Right atrium auricular region (tissue), 2 donors: ENCODE data around the gene CHD9. TPM values are rescaled to one million over a fixed set of nuclear protein-coding genes. Genes with fewer than 3 reads are reported as not detected.
A peak's percentile ranks its signal among the peaks of the same experiment; 100 is the strongest.

ENCODE experiments used
- DNase-seq: peaks from one replicate; pipeline ENCODE4 v3.0.0-alpha.2; 2019; ENCODE audit warnings: low spot score
- H3K27ac ChIP-seq, 2 donors: fragments of 200-600 bp; sonication (generic); 1 replicate in 1 of 2; 2 replicates in 1 of 2; pipeline ENCODE4 v1.5.1; 2016 to 2019
- H3K27me3 ChIP-seq, 2 donors: fragments of 200-600 bp; sonication (generic); one replicate each; pipeline versions ENCODE4 v1.5.1 to v1.6.0; 2017 to 2019
- H3K36me3 ChIP-seq: fragments of 200-600 bp; sonication (generic); one replicate; pipeline ENCODE4 v1.5.1; 2016
- H3K4me1 ChIP-seq, 2 donors: fragments of 200-600 bp; sonication (generic); one replicate each; pipeline versions ENCODE4 v1.5.1 to v1.6.0; 2017 to 2019
- H3K4me3 ChIP-seq, 2 donors: fragments of 200-600 bp; sonication (generic); 1 replicate in 1 of 2; 2 replicates in 1 of 2; pipeline ENCODE4 v1.5.1; 2017 to 2019; ENCODE audit warnings: mild to moderate bottlenecking in 1 of 2, moderate library complexity in 1 of 2
- H3K9me3 ChIP-seq, 2 donors: fragments of 200-600 bp; sonication (generic); one replicate each; pipeline ENCODE4 v1.5.1; 2019
- CTCF ChIP-seq, 2 donors: fragments of 200-600 bp; sonication (generic); IDR thresholded peaks; one replicate each; pipeline ENCODE4 v1.5.1; 2019; ENCODE audit warnings: antibody characterized with exemption in 2 of 2
- total RNA-seq, 2 donors: library from RNA; depleted of rRNA; stranded (reverse); fragments of >200 nt; gene quantifications; one replicate each; pipeline ENCODE4 v1.1.0, GENCODE V29; 2016

The CHD9 gene
- total RNA-seq, 2 donors from 2014 or later, result 49.8 to 54.1 TPM

GRCh38 chr16:53094013-53094630, 39.3 kb downstream of the CHD9 start:
- H3K27ac ChIP-seq, result peak overlapping the region; percentile 35 to 63
- TF ChIP-seq CTCF (IDR thresholded peaks at IDR 0.05), result no peak
- H3K4me3 ChIP-seq, result no peak overlapping the region
- DNase-seq, result peak; percentile 73
- H3K4me1 ChIP-seq, result peaks cover 4 to 79% of the 10 kb centered on the region in 2 donors
- no peaks in the 10 kb centered on the region for H3K27me3 ChIP-seq
- H3K36me3 ChIP-seq, result no peaks in the 10 kb centered on the region
- no peaks in the 10 kb centered on the region for H3K9me3 ChIP-seq

GRCh38 chr16:53097190-53097589, 42.4 kb downstream of the CHD9 start:
- peaks cover 0 to 70% of the 10 kb centered on the region in 2 donors for H3K4me1 ChIP-seq
- no peak for TF ChIP-seq CTCF (IDR thresholded peaks at IDR 0.05)
- H3K27ac ChIP-seq, result no peak overlapping the region

GRCh38 chr16:53098526-53099317, 43.9 kb downstream of the CHD9 start:
- Histone ChIP-seq H3K36me3 (no peaks in the 10 kb centered on the region), H3K4me1 (peaks cover 0 to 55% of the 10 kb centered on the region in 2 donors), H3K27me3 (no peaks in the 10 kb centered on the region), H3K9me3 (no peaks in the 10 kb centered on the region), H3K4me3 (peak overlapping the region; percentile 29 to 47), H3K27ac (peak overlapping the region; percentile 93)
- DNase-seq, result peak; percentile 91
- no peak for TF ChIP-seq CTCF (IDR thresholded peaks at IDR 0.05)

More at GRCh38 chr16:53097190-53097589, 42.4 kb downstream of the CHD9 start:
- no peak overlapping the region for H3K4me3 ChIP-seq
- no peaks in the 10 kb centered on the region for H3K9me3 ChIP-seq
- no peak for DNase-seq
- H3K27me3 ChIP-seq, result no peaks in the 10 kb centered on the region
- no peaks in the 10 kb centered on the region for H3K36me3 ChIP-seq

GRCh38 chr16:53099318-53100130, 44.7 kb downstream of the CHD9 start:
- H3K27ac ChIP-seq, result peak overlapping the region; percentile 93
- peak overlapping the region; percentile 29 to 47 for H3K4me3 ChIP-seq
- H3K36me3 ChIP-seq, result no peaks in the 10 kb centered on the region
- H3K9me3 ChIP-seq, result no peaks in the 10 kb centered on the region
- H3K4me1 ChIP-seq, result peaks cover 0 to 47% of the 10 kb centered on the region in 2 donors
- no peaks in the 10 kb centered on the region for H3K27me3 ChIP-seq
- DNase-seq, result peak; percentile 92
- TF ChIP-seq CTCF (IDR thresholded peaks at IDR 0.05), result no peak

GRCh38 chr16:53100131-53100748, 45.4 kb downstream of the CHD9 start:
- Histone ChIP-seq H3K4me1 (peaks cover 0 to 43% of the 10 kb centered on the region in 2 donors), H3K27me3 (no peaks in the 10 kb centered on the region), H3K27ac (peak overlapping the region; percentile 93), H3K36me3 (no peaks in the 10 kb centered on the region), H3K4me3 (peak overlapping the region; percentile 29 to 47), H3K9me3 (no peaks in the 10 kb centered on the region)
- no peak for DNase-seq
- TF ChIP-seq CTCF (IDR thresholded peaks at IDR 0.05), result no peak
